ENCODE results near the gene TSPOAP1. TPM values are rescaled to one million over a fixed set of nuclear protein-coding genes. Genes with fewer than 3 reads are reported as not detected.
A peak's percentile ranks its signal among the peaks of the same experiment; 100 is the strongest.

The TSPOAP1 gene
- total RNA-seq, 1 donor from 2014 or later, result 101 TPM

- Mint-ChIP-seq H3K4me3 (ENCODE audit: low read depth) (no peak overlapping the region), H3K27ac (no peak overlapping the region), H3K27me3 (peaks cover 56% of the 10 kb centered on the region), H3K9me3 (ENCODE audit: low read depth) (peaks cover 6% of the 10 kb centered on the region), H3K4me1 (ENCODE audit: low read depth) (no peaks in the 10 kb centered on the region), H3K36me3 (ENCODE audit: insufficient read depth) (no peaks in the 10 kb centered on the region)
- no peak for TF ChIP-seq CTCF (IDR thresholded peaks at IDR 0.05; ENCODE audit: unreplicated experiment)
- no peak for DNase-seq (ENCODE audit: low spot score, unreplicated experiment)
These were observed 63.3 kb downstream of the TSPOAP1 start for GRCh38 chr17:58265271-58265670.

GRCh38 chr17:58264407-58265103, 64.0 kb downstream of the TSPOAP1 start:
- TF ChIP-seq CTCF (IDR thresholded peaks at IDR 0.05; ENCODE audit: unreplicated experiment), result no peak
- H3K4me3 Mint-ChIP-seq (ENCODE audit: low read depth), result no peak overlapping the region
- no peaks in the 10 kb centered on the region for H3K4me1 Mint-ChIP-seq (ENCODE audit: low read depth)
- H3K27ac Mint-ChIP-seq, result no peak overlapping the region
- no peak for DNase-seq (ENCODE audit: low spot score, unreplicated experiment)
- peaks cover 61% of the 10 kb centered on the region for H3K27me3 Mint-ChIP-seq
- H3K36me3 Mint-ChIP-seq (ENCODE audit: insufficient read depth), result no peaks in the 10 kb centered on the region
- peaks cover 6% of the 10 kb centered on the region for H3K9me3 Mint-ChIP-seq (ENCODE audit: low read depth)

GRCh38 chr17:58263773-58264172, 64.8 kb downstream of the TSPOAP1 start:
- peaks cover 69% of the 10 kb centered on the region for H3K27me3 Mint-ChIP-seq
- no peaks in the 10 kb centered on the region for H3K36me3 Mint-ChIP-seq (ENCODE audit: insufficient read depth)
- no peak overlapping the region for H3K4me3 Mint-ChIP-seq (ENCODE audit: low read depth)
- no peak for TF ChIP-seq CTCF (IDR thresholded peaks at IDR 0.05; ENCODE audit: unreplicated experiment)
- H3K27ac Mint-ChIP-seq, result no peak overlapping the region
- no peaks in the 10 kb centered on the region for H3K4me1 Mint-ChIP-seq (ENCODE audit: low read depth)
- H3K9me3 Mint-ChIP-seq (ENCODE audit: low read depth), result peaks cover 6% of the 10 kb centered on the region
- DNase-seq (ENCODE audit: low spot score, unreplicated experiment), result no peak

GRCh38 chr17:58262149-58262548, 66.4 kb downstream of the TSPOAP1 start:
- no peak for DNase-seq (ENCODE audit: low spot score, unreplicated experiment)
- Mint-ChIP-seq H3K4me3 (ENCODE audit: low read depth) (no peak overlapping the region), H3K27ac (no peak overlapping the region), H3K36me3 (ENCODE audit: insufficient read depth) (no peaks in the 10 kb centered on the region), H3K27me3 (peaks cover 82% of the 10 kb centered on the region), H3K9me3 (ENCODE audit: low read depth) (peaks cover 6% of the 10 kb centered on the region), H3K4me1 (ENCODE audit: low read depth) (no peaks in the 10 kb centered on the region)
- no peak for TF ChIP-seq CTCF (IDR thresholded peaks at IDR 0.05; ENCODE audit: unreplicated experiment)

GRCh38 chr17:58254803-58255202, 73.8 kb downstream of the TSPOAP1 start:
- H3K4me3 Mint-ChIP-seq (ENCODE audit: low read depth), result no peak overlapping the region
- DNase-seq (ENCODE audit: low spot score, unreplicated experiment), result no peak

More at GRCh38 chr17:58254803-58255202, 73.8 kb downstream of the TSPOAP1 start:
- H3K27me3 Mint-ChIP-seq, result peaks cover 84% of the 10 kb centered on the region
- H3K4me1 Mint-ChIP-seq (ENCODE audit: low read depth), result no peaks in the 10 kb centered on the region
- peaks cover 3% of the 10 kb centered on the region for H3K9me3 Mint-ChIP-seq (ENCODE audit: low read depth)
- H3K36me3 Mint-ChIP-seq (ENCODE audit: insufficient read depth), result no peaks in the 10 kb centered on the region
- H3K27ac Mint-ChIP-seq, result no peak overlapping the region
- peak; percentile 46 for TF ChIP-seq CTCF (IDR thresholded peaks at IDR 0.05; ENCODE audit: unreplicated experiment)

All from progenitor cell of endocrine pancreas (in vitro differentiated cells).